GM12801 (cell line): Measurements from ENCODE around the gene OSBPL6.

Experiments
- TF ChIP-seq, protein P1 (sequence below): IDR thresholded peaks from one replicate; pipeline ENCODE4 v1.5.1; 2011; ENCODE audit warnings: control low read depth; ENCODE audit not compliant: insufficient read length; ENCODE audit errors: extremely low read depth

Gene OSBPL6

DNA sequence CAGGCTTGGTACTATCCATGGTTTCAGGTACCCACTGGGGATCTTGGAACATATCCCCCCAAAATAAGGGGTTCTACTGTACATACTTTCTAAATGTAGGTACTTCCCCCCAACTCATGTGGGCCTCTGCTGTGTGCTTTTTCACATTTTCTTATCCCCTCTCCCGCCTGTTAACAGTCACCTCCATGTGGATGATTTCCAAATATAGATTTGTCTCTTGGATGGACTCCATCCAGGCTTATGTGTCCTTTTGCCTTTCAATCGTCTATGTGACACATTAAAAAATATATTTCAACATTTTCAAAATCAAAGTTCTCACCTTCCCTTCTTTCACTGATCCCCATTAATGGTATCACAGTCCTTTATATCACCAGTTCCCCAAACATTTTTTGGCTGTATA, 44.4 kb downstream of the OSBPL6 start:
- TF ChIP-seq, protein P1, sequence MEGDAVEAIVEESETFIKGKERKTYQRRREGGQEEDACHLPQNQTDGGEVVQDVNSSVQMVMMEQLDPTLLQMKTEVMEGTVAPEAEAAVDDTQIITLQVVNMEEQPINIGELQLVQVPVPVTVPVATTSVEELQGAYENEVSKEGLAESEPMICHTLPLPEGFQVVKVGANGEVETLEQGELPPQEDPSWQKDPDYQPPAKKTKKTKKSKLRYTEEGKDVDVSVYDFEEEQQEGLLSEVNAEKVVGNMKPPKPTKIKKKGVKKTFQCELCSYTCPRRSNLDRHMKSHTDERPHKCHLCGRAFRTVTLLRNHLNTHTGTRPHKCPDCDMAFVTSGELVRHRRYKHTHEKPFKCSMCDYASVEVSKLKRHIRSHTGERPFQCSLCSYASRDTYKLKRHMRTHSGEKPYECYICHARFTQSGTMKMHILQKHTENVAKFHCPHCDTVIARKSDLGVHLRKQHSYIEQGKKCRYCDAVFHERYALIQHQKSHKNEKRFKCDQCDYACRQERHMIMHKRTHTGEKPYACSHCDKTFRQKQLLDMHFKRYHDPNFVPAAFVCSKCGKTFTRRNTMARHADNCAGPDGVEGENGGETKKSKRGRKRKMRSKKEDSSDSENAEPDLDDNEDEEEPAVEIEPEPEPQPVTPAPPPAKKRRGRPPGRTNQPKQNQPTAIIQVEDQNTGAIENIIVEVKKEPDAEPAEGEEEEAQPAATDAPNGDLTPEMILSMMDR = no peak

DNA sequence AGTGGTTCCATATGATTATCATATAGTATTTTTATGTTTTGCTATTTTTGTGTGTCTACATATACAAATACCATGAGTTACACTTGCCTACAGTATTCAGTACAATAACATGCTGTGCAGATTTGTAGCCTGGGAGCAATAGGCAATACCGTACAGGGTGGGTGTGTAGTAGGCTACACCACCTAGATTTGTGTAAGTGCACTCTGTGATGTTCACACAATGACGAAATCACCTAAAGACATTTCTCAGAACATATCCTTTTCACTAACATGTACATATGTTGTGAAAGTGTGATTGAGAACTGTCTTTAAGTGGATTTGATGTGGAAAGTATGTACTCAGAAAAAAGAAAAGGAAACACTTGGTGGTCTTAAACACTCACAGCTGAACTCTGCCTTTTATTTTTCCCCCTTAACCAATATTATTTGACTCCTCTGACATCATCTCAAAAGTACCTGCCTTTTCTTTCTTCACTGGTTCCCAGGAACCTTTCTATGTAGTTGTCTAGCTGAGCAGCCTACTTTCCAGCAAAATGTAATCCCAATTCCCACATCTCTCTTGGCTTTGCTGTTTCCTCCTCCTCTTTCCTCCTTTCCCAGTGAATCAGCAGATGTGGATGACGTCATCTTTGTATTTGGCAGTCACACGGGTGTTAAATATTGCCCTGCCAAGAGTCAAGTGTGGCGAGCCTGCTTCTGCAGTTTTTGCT, 47.7 kb downstream of the OSBPL6 start:
- TF ChIP-seq, protein P1 = no peak

DNA sequence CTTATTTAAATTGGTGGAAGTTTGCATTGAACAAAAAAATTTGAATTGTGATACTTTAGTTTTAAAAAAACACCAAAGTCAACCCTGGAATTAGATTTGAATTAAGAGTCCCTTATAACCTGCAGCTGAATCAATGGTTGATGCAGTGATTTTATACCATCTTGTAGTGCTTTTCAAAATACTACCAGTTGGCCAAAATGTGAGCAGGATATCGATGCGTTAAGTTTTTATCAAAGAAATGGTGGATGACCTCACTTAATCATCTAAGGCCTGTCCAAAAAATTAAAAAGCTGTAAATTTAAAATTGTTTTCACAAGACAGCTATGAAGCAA, 48.2 kb downstream of the OSBPL6 start:
- TF ChIP-seq, protein P1 = no peak

DNA sequence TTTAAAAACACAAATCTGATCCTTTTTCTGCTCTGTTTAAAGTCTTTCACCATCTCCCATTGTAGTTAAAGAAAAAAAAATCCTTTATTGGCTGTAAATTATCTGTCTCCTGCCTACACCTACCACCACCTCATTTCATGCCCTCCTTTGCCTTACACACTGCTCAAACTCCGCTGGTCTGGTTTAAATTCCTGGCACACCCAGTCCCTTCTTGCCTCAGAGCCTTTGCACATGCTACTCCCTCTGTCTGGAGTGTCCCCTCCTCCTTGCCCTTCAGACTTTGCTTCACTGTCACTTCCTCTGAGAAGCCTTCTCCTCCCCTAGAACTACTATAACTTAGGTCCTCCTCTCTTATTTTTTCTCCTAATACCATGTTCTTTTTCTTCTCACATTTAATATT, 49.6 kb downstream of the OSBPL6 start:
- TF ChIP-seq, protein P1 = no peak

DNA sequence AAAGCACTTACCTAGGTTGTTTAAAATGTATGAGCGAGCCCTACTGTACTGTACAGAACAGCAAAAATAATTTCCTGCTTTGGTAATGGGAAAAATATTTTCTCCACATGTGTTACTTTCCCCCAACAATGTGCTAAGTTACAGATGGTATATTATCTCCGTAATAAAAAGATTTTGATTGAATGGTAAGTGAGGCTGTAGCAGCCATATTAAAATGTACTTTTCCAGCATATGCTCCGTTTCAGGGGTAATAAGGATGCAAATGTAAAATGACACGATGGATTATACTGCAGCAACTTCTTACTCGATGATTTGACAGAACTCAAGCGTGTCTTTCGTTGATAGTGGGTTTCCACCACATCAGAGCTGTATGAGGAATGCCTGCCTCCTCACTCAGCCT, 50.5 kb downstream of the OSBPL6 start:
- TF ChIP-seq, protein P1 = no peak

- TF ChIP-seq, protein P1 = no peak
Observed at GRCh38 chr2:178246696-178247095, 52.4 kb downstream of the OSBPL6 start.

DNA sequence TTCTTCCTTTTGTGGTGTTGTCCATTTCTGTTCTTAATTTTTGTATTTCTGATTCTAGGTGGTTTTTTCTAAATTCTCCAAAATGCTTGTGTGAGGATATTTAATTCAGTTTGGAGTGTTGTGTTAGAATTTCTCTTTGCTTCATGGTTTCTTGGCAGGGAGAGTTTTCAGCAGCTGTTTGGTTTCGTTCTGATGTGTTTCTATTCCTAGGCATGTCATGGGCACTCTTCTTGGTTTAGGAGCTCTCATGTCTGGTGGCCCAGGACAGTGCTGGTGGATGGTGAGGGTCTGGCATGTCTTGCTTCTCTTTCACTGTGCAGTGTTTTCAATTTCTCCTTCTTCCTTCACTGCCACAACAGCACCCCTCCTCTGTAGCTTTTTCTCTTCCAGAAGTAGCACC, 52.9 kb downstream of the OSBPL6 start:
- TF ChIP-seq, protein P1 = no peak

GRCh38 chr2:178250429-178250828, 56.1 kb downstream of the OSBPL6 start:
- TF ChIP-seq, protein P1 = no peak
